ENCODE data around the gene JAKMIP1.

JAKMIP1 gene

GRCh38 chr4:6161921-6162464 is 38.4 kb downstream of the JAKMIP1 start:
- no peak for DNase-seq (ENCODE audit: low spot score)
- ChIA-PET POLR2A (ENCODE audit: low non-redundant PET) (no interaction called here), CTCF (no interaction called here)
- TF ChIP-seq, protein P1, sequence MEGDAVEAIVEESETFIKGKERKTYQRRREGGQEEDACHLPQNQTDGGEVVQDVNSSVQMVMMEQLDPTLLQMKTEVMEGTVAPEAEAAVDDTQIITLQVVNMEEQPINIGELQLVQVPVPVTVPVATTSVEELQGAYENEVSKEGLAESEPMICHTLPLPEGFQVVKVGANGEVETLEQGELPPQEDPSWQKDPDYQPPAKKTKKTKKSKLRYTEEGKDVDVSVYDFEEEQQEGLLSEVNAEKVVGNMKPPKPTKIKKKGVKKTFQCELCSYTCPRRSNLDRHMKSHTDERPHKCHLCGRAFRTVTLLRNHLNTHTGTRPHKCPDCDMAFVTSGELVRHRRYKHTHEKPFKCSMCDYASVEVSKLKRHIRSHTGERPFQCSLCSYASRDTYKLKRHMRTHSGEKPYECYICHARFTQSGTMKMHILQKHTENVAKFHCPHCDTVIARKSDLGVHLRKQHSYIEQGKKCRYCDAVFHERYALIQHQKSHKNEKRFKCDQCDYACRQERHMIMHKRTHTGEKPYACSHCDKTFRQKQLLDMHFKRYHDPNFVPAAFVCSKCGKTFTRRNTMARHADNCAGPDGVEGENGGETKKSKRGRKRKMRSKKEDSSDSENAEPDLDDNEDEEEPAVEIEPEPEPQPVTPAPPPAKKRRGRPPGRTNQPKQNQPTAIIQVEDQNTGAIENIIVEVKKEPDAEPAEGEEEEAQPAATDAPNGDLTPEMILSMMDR (conservative IDR thresholded peaks at IDR 0.05; ENCODE audit: low read depth), result no peak
- H3K27ac ChIP-seq, result no peak overlapping the region

DNA sequence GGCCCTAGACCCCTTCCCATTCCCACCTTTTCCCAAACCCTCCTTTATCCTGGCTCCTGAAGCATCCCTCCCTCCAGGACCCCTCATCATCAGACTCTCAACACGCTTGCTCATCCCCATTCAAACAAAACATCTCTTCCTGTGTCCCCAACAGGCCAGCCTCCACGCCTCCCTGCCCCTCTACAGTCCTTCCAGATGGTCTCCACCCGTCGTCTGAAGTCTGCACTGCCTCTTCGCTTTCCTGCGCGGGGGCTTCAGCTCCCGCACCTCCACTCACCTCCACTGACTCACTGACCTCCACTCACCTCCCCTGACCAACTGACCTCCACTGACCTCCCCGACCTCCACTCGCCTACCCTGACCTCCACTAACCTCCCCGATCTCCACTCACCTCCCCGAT is 39.8 kb downstream of the JAKMIP1 start:
- ChIA-PET CTCF (no interaction called here), POLR2A (ENCODE audit: low non-redundant PET) (no interaction called here)
- TF ChIP-seq, protein P1 (conservative IDR thresholded peaks at IDR 0.05; ENCODE audit: low read depth), result no peak
- no peak for DNase-seq (ENCODE audit: low spot score)
- H3K27ac ChIP-seq, result no peak overlapping the region

DNA sequence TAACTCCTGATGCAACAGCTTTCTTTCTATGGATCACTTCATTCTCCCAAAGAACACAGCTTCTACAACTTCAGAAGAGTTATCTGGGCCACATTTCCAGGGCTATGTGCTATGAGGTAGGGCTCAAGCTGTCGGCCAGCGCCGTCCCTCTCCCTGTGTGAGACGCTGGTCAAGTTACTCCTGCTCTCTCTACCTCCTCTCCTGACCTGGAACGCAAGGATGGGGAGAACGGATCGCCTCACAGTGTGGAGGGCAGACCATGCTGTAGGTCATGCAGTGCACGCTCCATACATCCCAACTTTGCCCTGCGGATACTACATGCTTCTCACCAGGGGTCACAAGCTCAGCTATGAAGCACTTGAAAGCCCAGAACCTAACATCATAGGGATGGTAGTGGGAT is 42.4 kb downstream of the JAKMIP1 start:
- ChIA-PET POLR2A (ENCODE audit: low non-redundant PET) (no interaction called here), CTCF (no interaction called here)
- DNase-seq (ENCODE audit: low spot score), result no peak
- TF ChIP-seq, protein P1 (conservative IDR thresholded peaks at IDR 0.05; ENCODE audit: low read depth), result no peak
- H3K27ac ChIP-seq, result no peak overlapping the region

DNA sequence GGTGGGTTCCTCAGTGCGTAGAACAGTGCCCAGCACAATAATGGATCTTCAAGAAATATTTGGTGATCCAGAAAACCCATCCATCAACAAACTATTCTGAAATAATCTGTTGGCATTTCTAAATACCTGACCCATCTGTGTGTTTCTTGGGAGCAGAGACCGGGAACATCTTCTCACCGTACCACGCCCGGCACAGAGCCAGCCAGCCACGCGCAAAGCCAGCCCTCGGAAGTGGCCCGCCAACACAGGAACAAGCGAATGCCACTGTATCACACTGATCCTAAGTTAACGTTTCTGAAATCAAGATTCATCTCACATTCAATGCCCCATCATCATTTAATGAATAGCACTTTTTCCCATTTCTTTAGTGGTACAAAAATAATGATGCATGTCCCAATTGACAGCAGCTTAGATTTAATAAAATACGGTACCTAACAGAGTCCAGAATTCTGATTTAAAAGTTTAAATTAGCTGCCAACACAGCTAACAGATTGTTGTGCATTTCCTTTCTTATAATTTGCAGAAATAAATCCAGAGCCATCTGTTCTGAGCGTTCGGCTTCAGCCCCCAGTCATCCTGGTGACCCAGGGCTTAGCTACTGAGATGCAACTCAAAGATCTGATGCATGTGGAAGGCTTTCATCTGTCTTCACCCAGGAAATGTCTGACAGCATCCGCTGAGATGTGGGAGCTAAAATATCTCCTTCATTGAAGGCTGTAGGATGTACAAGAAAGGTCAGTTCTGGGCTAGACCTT is 44.2 kb downstream of the JAKMIP1 start:
- POLR2A ChIA-PET (ENCODE audit: low non-redundant PET), result no interaction called here
- CTCF ChIA-PET, result no interaction called here
- TF ChIP-seq, protein P1 (conservative IDR thresholded peaks at IDR 0.05; ENCODE audit: low read depth), result no peak
- no peak for DNase-seq (ENCODE audit: low spot score)
- no peak overlapping the region for H3K27ac ChIP-seq

GRCh38 chr4:6154875-6155274 is 45.5 kb downstream of the JAKMIP1 start:
- ChIA-PET CTCF (interaction anchor here (0.5 kb wide), 1 partner anchor 8 kb away, joined by 4 read pairs; no protein-coding TSS in a partner anchor), POLR2A (ENCODE audit: low non-redundant PET) (no interaction called here)
- DNase-seq (ENCODE audit: low spot score), result no peak
- H3K27ac ChIP-seq, result no peak overlapping the region
- TF ChIP-seq, protein P1 (conservative IDR thresholded peaks at IDR 0.05; ENCODE audit: low read depth), result no peak

GRCh38 chr4:6153874-6154273 is 46.5 kb downstream of the JAKMIP1 start:
- TF ChIP-seq, protein P1 (conservative IDR thresholded peaks at IDR 0.05; ENCODE audit: low read depth), result no peak

More at GRCh38 chr4:6153874-6154273, 46.5 kb downstream of the JAKMIP1 start:
- no peak overlapping the region for H3K27ac ChIP-seq
- POLR2A ChIA-PET (ENCODE audit: low non-redundant PET), result no interaction called here
- DNase-seq (ENCODE audit: low spot score), result no peak
- CTCF ChIA-PET, result no interaction called here

Data from RWPE1 (cell line).